Glutamatergic neuron (in vitro differentiated cells): ENCODE data around the gene ARHGAP29. TPM values are rescaled to one million over a fixed set of nuclear protein-coding genes. Genes with fewer than 3 reads are reported as not detected.
"Not testable (repeated sequence)": the region's sequence is repeated elsewhere in the genome, so short reads cannot be mapped to it uniquely, and the experiment has no call there.

Experiments used
- DNase-seq: peaks from one replicate; pipeline ENCODE4 v3.0.0; 2022
- H3K27ac Mint-ChIP-seq: one replicate; pipeline ENCODE4 v1.8.0; 2020; ENCODE audit warnings: mild to moderate bottlenecking, mixed read lengths, inconsistent platforms; ENCODE audit not compliant: unreplicated experiment
- H3K27me3 Mint-ChIP-seq: one replicate; pipeline ENCODE4 v1.8.0; 2020; ENCODE audit warnings: mild to moderate bottlenecking, moderate library complexity, mixed read lengths, inconsistent platforms; ENCODE audit not compliant: unreplicated experiment
- H3K36me3 Mint-ChIP-seq: one replicate; pipeline ENCODE4 v1.8.0; 2020; ENCODE audit warnings: mild to moderate bottlenecking, mixed read lengths, inconsistent platforms; ENCODE audit not compliant: unreplicated experiment
- H3K4me1 Mint-ChIP-seq: one replicate; pipeline ENCODE4 v1.8.0; 2020; ENCODE audit warnings: mild to moderate bottlenecking, low read depth, mixed read lengths, inconsistent platforms; ENCODE audit not compliant: unreplicated experiment
- H3K4me3 Mint-ChIP-seq: one replicate; pipeline ENCODE4 v1.8.0; 2020; ENCODE audit warnings: mild to moderate bottlenecking, mixed read lengths, inconsistent platforms; ENCODE audit not compliant: unreplicated experiment
- H3K9me3 Mint-ChIP-seq: one replicate; pipeline ENCODE4 v1.8.0; 2020; ENCODE audit warnings: mild to moderate bottlenecking, moderate library complexity, mixed read lengths, inconsistent platforms; ENCODE audit not compliant: unreplicated experiment
- total RNA-seq: library from RNA; stranded (reverse); fragmentation: NEBNext Ultra II Directional; extraction: Animal tissue kit (Norgen Biotek cat#: 25700); gene quantifications from one replicate; pipeline ENCODE4 v1.2.1, GENCODE V29; 2021; ENCODE audit not compliant: unreplicated experiment
- TF ChIP-seq, protein P1 (sequence below): fragments of 200-600 bp; sonication (generic); IDR thresholded peaks from one replicate; pipeline ENCODE4 v1.5.0; 2021; ENCODE audit not compliant: partially characterized antibody, unreplicated experiment

ARHGAP29 gene
- total RNA-seq, 1 donor from 2014 or later, result 1.1 TPM

DNA sequence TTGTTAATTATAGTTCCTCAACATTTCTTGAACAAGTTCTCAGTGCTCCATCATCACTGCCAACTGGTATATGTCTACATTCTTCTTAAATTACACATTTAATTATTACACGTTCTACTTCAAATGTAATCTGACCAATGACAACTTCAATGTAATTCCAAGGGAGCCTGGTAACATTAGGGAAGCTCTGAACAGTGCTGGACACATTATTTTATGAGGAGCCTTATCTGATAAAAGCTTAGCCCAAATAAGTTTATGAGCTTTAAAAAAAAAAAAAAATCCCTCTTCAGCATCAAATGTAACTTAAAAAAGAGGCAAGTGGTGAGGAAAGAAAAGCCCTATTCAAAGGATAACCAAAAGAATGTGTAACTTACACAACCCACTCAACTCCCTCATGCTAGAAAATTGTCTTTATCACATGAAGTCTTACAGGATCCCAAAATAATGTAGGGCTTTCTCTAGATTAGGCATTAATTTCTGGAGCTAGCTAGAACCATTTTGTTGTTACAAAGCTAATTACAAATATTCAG lies 81.2 kb downstream of the ARHGAP29 start:
- TF ChIP-seq, protein P1, sequence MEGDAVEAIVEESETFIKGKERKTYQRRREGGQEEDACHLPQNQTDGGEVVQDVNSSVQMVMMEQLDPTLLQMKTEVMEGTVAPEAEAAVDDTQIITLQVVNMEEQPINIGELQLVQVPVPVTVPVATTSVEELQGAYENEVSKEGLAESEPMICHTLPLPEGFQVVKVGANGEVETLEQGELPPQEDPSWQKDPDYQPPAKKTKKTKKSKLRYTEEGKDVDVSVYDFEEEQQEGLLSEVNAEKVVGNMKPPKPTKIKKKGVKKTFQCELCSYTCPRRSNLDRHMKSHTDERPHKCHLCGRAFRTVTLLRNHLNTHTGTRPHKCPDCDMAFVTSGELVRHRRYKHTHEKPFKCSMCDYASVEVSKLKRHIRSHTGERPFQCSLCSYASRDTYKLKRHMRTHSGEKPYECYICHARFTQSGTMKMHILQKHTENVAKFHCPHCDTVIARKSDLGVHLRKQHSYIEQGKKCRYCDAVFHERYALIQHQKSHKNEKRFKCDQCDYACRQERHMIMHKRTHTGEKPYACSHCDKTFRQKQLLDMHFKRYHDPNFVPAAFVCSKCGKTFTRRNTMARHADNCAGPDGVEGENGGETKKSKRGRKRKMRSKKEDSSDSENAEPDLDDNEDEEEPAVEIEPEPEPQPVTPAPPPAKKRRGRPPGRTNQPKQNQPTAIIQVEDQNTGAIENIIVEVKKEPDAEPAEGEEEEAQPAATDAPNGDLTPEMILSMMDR, result no peak
- Mint-ChIP-seq H3K4me1 (peaks cover 3% of the 10 kb centered on the region), H3K27me3 (peaks cover 2% of the 10 kb centered on the region), H3K27ac (no peak overlapping the region), H3K4me3 (no peak overlapping the region), H3K9me3 (no peaks in the 10 kb centered on the region), H3K36me3 (no peaks in the 10 kb centered on the region)
- no peak for DNase-seq

DNA sequence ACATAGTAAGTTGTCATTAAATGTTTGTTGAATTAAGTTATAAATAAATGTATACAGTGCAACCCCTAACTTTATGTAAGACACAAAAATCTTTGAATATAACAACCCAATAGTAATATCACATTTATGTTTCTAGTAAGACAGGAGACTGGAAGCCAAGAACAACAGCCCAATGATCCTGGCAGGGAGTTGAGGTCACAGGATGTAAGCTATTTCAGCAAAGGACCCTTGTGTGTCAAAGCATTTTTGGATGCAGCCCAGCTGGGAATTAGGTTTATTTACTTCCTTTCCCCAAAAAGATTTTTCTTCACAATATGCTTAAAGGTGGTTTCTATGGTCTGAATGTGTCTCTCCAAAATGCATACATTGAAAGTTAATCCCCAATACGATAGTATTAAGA lies 82.4 kb downstream of the ARHGAP29 start:
- Mint-ChIP-seq H3K4me1 (no peaks in the 10 kb centered on the region), H3K9me3 (no peaks in the 10 kb centered on the region), H3K27ac (no peak overlapping the region), H3K36me3 (no peaks in the 10 kb centered on the region), H3K4me3 (no peak overlapping the region), H3K27me3 (no peaks in the 10 kb centered on the region)
- TF ChIP-seq, protein P1, result no peak
- DNase-seq, result no peak

DNA sequence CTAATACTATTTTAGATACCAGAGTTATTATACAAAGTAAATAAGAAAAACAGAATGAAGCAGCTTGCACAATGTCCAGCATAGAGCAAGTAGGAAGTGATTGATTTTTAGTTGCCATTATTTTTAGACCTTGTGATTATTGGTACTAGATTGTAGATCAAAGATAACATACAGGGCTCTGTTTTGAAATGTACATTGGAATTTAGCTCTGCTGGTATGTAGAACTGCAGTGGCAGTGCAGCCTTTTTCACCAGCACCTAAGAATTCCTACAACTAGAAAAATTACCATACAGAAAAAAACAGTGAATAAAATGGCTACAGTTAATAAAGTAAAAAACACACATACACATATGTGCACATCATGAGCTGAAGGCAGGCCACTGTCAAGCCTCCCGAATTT lies 84.3 kb downstream of the ARHGAP29 start:
- Mint-ChIP-seq H3K9me3 (no peaks in the 10 kb centered on the region), H3K36me3 (no peaks in the 10 kb centered on the region), H3K4me3 (no peak overlapping the region), H3K27me3 (no peaks in the 10 kb centered on the region), H3K27ac (no peak overlapping the region), H3K4me1 (no peaks in the 10 kb centered on the region)
- TF ChIP-seq, protein P1, result no peak
- no peak for DNase-seq

DNA sequence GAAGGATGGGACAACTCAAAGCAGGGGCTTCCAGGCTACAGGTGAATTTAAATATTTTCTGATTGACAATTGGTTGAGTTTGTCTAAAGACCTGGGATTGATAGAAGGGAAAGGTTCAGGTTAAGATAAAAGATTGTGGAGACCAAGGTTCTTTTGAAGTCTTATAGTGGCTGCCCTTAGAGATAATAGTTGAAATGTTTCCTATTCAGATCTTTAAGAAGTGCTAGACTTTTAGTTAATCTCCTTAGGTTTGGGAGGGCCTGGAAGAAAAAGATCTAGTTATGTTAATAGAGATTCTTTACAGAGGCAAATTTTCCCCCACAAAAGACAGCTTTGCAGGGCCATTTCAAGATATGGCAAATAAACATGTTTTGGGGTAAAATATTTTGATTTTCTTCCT lies 88.2 kb downstream of the ARHGAP29 start:
- not testable (repeated sequence) for H3K27me3 Mint-ChIP-seq, H3K4me3 Mint-ChIP-seq, H3K27ac Mint-ChIP-seq, DNase-seq, H3K36me3 Mint-ChIP-seq, H3K4me1 Mint-ChIP-seq, H3K9me3 Mint-ChIP-seq

DNA sequence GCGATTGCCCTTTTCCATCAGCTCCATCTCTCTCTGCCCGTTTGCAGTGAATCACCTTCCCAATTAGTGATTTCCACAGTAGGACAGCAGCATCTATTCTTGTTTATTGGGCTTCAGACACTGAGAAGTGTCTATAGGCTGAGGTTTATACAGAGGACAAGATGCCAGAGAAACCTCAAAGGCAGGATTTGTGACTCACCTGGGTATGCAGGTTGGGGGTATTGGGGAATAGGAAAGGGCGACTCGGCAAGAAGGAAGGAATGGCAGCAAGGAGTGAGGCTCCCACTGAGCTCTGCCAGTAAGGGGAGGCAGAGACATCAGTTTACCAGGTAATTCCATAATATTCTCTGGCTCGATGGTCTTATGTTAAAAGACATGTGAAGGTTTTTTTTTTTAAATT lies 91.1 kb downstream of the ARHGAP29 start:
- Mint-ChIP-seq H3K27ac (no peak overlapping the region), H3K4me3 (no peak overlapping the region), H3K27me3 (no peaks in the 10 kb centered on the region), H3K9me3 (peaks cover 2% of the 10 kb centered on the region), H3K36me3 (no peaks in the 10 kb centered on the region), H3K4me1 (no peaks in the 10 kb centered on the region)
- TF ChIP-seq, protein P1, result no peak
- DNase-seq, result no peak
